Upper lobe of right lung (tissue), 1 donor: Measurements from ENCODE around the gene TMEM145. TPM values are rescaled to one million over a fixed set of nuclear protein-coding genes. Genes with fewer than 3 reads are reported as not detected.
"Not testable (repeated sequence)": the region's sequence is repeated elsewhere in the genome, so short reads cannot be mapped to it uniquely, and the experiment has no call there.

ENCODE experiments used
- ATAC-seq: fragments of 200-7000 bp; cut with Tn5 transposase; one replicate; pipeline ENCODE4 v1.9.1; 2020; ENCODE audit warnings: mild to moderate bottlenecking, moderate library complexity
- DNase-seq: peaks from one replicate; pipeline ENCODE4 v3.0.0-alpha.2; 2020
- H3K27ac ChIP-seq: fragments of 200-600 bp; one replicate; pipeline ENCODE4 v1.8.0; 2022
- H3K27me3 ChIP-seq: fragments of 200-600 bp; one replicate; pipeline ENCODE4 v1.8.0; 2022; ENCODE audit warnings: mild to moderate bottlenecking
- H3K36me3 ChIP-seq: fragments of 200-600 bp; one replicate; pipeline ENCODE4 v1.8.0; 2022
- H3K4me1 ChIP-seq: fragments of 200-600 bp; one replicate; pipeline ENCODE4 v1.8.0; 2022
- H3K4me3 ChIP-seq: fragments of 200-600 bp; one replicate; pipeline ENCODE4 v1.8.0; 2022; ENCODE audit warnings: mild to moderate bottlenecking
- H3K9me3 ChIP-seq: fragments of 200-600 bp; one replicate; pipeline ENCODE4 v1.8.0; 2022
- CTCF ChIP-seq: fragments of 200-600 bp; IDR thresholded peaks from one replicate; pipeline ENCODE4 v1.8.0; 2022; ENCODE audit warnings: antibody characterized with exemption
- intact Hi-C: fragments of 100-400 bp; cut with DNase I; formaldehyde crosslinking; loops from one replicate; pipeline ENCODE4 v1.11.0; 2022
- long read RNA-seq: library from polyadenylated mRNA; unstranded; transcript quantifications from one replicate; pipeline ENCODE4 v2.0.0, GENCODE V29; 2021
- total RNA-seq: library from RNA; stranded (reverse); fragmentation: NEBNext Ultra II Directional; extraction: Animal tissue kit (Norgen Biotek cat#: 25700); gene quantifications from one replicate; pipeline ENCODE4 v1.2.1, GENCODE V29; 2021
- donor health status: DM: no; HTN: yes; CAD: no; lungs with severe emphysema.

TMEM145 gene
- total RNA-seq, result 0.35 TPM
- long read RNA-seq, result 0 reads

GRCh38 chr19:42313096-42313839 is at the start of gene TMEM145:
TSS of gene TMEM145 (plus strand) at chr19:42313309. CDS start at chr19:42313377, 68 bp downstream.
- no peak for TF ChIP-seq CTCF
- Histone ChIP-seq H3K4me3 (peak within 1 kb of the TSS; percentile 36), H3K36me3 (no peaks in the 10 kb centered on the region), H3K4me1 (peaks cover 5% of the 10 kb centered on the region), H3K27me3 (peaks cover 36% of the 10 kb centered on the region), H3K9me3 (no peaks in the 10 kb centered on the region), H3K27ac (no peak within 1 kb of the TSS)
- peak; percentile 68 for ATAC-seq
- intact Hi-C loops, result no loop called here
- no peak for DNase-seq

- DNase-seq, H3K4me3 ChIP-seq, H3K27ac ChIP-seq, ATAC-seq, intact Hi-C loops, H3K36me3 ChIP-seq, H3K27me3 ChIP-seq, H3K9me3 ChIP-seq: not testable (repeated sequence)
- peaks cover 19% of the 10 kb centered on the region for H3K4me1 ChIP-seq
Measured at GRCh38 chr19:42266105-42266504, 47.0 kb upstream of the TMEM145 start.

- Histone ChIP-seq H3K27ac (peak overlapping the region; percentile 99), H3K4me1 (peaks cover 25% of the 10 kb centered on the region)
- H3K9me3 ChIP-seq, intact Hi-C loops, H3K36me3 ChIP-seq, DNase-seq, ATAC-seq, H3K27me3 ChIP-seq, H3K4me3 ChIP-seq: not testable (repeated sequence)
Measured at GRCh38 chr19:42266928-42267603, 46.0 kb upstream of the TMEM145 start.

- Histone ChIP-seq H3K4me1 (peaks cover 25% of the 10 kb centered on the region), H3K27ac (peak overlapping the region; percentile 99), H3K4me3 (peak overlapping the region; percentile 59), H3K9me3 (no peaks in the 10 kb centered on the region), H3K36me3 (peaks cover 8% of the 10 kb centered on the region), H3K27me3 (no peaks in the 10 kb centered on the region)
- no peak for TF ChIP-seq CTCF
- intact Hi-C loops, result no loop called here
- DNase-seq, result no peak
- no peak for ATAC-seq
Measured at GRCh38 chr19:42267644-42268141, 45.4 kb upstream of the TMEM145 start.

GRCh38 chr19:42268142-42268703 is 44.9 kb upstream of the TMEM145 start:
- Histone ChIP-seq H3K27me3 (no peaks in the 10 kb centered on the region), H3K36me3 (peaks cover 13% of the 10 kb centered on the region), H3K27ac (peak overlapping the region; percentile 99), H3K4me3 (peak overlapping the region; percentile 59), H3K4me1 (peaks cover 25% of the 10 kb centered on the region), H3K9me3 (no peaks in the 10 kb centered on the region)
- no peak for TF ChIP-seq CTCF
- peak; percentile 83 for ATAC-seq
- intact Hi-C loops, result no loop called here
- DNase-seq, result peak; percentile 99

- Histone ChIP-seq H3K4me1 (peaks cover 25% of the 10 kb centered on the region), H3K27ac (peak within 1 kb of the TSS; percentile 99), H3K27me3 (no peaks in the 10 kb centered on the region), H3K4me3 (peak within 1 kb of the TSS; percentile 69), H3K36me3 (peaks cover 20% of the 10 kb centered on the region), H3K9me3 (no peaks in the 10 kb centered on the region)
- peak; percentile 100 for DNase-seq
- ATAC-seq, result peak; percentile 88
- TF ChIP-seq CTCF, result no peak
- intact Hi-C loops, result no loop called here
Measured at GRCh38 chr19:42268704-42269477, 44.2 kb upstream of the TMEM145 start, which contains the start of gene CIC. TSS of gene CIC (plus strand) at chr19:42269252. CDS start at chr19:42271784, 2,532 bp downstream.
